ENCODE results near the gene BLACAT1.
A peak's percentile ranks its signal among the peaks of the same experiment; 100 is the strongest.
"Not testable (repeated sequence)": the region's sequence is repeated elsewhere in the genome, so short reads cannot be mapped to it uniquely, and the experiment has no call there.

Gene BLACAT1

DNA sequence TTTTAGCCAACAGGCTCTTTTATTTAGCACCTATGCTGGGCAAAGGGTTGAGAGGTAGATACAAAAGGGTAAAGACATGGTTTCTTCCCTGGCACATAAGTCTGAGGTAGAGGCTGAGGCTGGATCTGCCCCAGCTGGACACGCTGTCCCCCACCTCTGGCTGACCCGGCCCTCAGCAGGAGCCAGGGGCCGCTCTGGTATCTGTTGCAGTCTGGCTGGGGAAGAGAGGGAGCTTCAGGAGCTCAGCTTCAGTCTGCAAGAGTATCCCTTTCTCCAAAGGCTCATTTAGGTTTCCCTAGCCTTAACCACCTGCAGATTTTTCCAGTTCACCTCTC lies 14.2 kb downstream of the BLACAT1 start:
- no peak for DNase-seq (ENCODE audit: low spot score)

DNA sequence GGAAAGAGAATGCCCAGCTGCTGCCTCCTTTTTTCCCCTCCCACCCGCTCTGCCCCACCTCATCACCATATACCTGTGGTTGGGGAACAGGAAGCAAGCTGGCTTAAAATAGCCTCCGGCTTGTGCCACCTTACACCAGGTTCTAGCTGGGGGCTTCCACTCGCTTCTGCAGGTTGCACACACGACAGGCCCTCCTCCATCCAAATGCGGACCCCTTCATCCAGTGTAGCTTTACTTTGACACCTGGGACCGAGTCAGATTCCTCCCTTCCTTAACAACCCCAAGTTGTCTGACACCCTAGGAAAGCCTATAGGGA lies 14.6 kb downstream of the BLACAT1 start:
- no peak for DNase-seq (ENCODE audit: low spot score)

DNA sequence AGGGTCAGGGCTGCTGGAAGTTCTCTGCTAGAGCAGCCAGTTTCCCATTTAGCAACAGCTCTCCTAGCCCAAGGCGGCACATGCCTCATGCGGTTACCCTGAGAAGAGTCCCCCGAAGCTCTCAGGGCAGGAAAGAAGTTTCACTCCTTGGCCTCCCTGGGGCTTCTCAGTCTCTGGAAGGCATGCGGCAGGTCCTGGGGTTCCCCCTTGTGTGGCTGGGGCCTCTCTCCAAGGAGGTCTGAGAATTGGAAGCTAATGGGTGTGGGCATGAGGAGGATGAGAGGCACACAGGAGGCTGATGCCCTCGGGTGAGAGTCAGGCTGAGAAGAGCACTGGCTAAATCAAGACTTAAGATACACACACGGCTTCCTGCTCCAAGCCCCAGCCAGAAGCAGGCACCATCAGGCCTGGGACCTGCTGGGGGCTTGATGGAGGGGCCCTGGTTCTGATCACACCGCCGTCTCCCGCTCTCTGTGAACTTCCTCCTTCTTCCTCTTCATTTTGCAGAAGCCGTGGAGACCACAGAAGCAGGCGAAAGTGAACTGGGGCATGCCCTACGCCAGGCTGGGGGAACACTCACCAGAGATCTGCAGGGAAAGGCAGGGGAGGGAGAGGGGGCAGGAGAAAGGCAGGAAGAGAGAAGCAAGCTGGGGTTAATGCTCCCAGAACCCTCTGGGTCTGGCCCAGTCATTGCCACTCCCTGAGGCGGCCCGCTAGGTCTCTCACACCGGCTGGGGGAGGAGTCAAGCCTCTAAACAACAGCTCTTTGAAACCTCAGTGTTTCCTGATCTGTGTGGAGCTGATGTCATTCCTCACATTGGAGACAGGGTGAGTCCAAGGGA lies 15.1 kb downstream of the BLACAT1 start:
- DNase-seq (ENCODE audit: low spot score), result peak; percentile 99

GRCh38 chr1:205440121-205440475 lies 15.7 kb downstream of the BLACAT1 start:
- DNase-seq (ENCODE audit: low spot score), result no peak

GRCh38 chr1:205438213-205439158 lies 17.4 kb downstream of the BLACAT1 start:
- no peak for DNase-seq (ENCODE audit: low spot score)

DNA sequence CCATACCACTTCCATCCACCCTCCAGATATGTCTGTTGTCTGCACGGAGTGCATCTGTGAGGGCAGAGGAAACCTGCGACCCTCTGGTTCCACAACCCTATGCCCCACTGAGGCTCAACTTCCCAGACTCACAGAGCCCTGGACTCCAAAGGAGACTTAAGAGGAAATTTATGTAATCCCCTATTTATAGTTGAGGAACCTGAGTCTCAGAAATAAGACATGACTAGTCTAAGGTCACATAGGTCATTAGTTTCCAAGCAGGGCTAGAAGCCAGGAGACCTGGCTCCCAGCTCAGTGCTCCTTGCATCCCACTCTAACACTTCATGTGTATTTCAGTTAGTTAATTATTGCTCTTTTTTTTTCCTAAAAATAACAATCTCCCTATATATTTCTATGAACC lies 18.3 kb downstream of the BLACAT1 start:
- no peak for DNase-seq (ENCODE audit: low spot score)

- DNase-seq (ENCODE audit: low spot score), result no peak
These were observed 19.0 kb downstream of the BLACAT1 start for GRCh38 chr1:205436776-205437410.

GRCh38 chr1:205435578-205436573 lies 20.0 kb downstream of the BLACAT1 start:
- no peak for DNase-seq (ENCODE audit: low spot score)

DNA sequence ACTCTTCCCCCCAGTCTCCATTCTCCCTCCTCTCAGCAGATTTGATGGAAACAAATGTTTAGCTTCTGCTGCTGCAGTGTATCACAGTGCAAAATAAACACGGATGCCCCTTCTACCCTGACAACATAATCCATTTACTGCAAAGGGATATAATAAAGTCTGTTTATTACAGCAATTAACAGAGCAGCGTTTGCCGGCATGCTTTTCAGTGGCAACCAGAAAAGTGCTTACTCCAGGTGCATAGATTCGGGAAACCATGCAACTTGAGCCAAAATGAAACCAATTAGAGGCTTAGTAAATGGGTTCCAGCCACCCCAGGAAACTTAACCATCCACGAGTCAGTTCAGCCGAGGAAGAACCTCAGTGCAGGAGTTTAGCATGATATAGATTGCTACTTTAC lies 21.1 kb downstream of the BLACAT1 start:
- no peak for DNase-seq (ENCODE audit: low spot score)

GRCh38 chr1:205432692-205433091 lies 23.2 kb downstream of the BLACAT1 start:
- DNase-seq (ENCODE audit: low spot score), result not testable (repeated sequence)

GRCh38 chr1:205432116-205432515 lies 23.7 kb downstream of the BLACAT1 start:
- no peak for DNase-seq (ENCODE audit: low spot score)

- DNase-seq (ENCODE audit: low spot score), result no peak
These were observed 25.0 kb downstream of the BLACAT1 start for GRCh38 chr1:205430696-205431305.

DNA sequence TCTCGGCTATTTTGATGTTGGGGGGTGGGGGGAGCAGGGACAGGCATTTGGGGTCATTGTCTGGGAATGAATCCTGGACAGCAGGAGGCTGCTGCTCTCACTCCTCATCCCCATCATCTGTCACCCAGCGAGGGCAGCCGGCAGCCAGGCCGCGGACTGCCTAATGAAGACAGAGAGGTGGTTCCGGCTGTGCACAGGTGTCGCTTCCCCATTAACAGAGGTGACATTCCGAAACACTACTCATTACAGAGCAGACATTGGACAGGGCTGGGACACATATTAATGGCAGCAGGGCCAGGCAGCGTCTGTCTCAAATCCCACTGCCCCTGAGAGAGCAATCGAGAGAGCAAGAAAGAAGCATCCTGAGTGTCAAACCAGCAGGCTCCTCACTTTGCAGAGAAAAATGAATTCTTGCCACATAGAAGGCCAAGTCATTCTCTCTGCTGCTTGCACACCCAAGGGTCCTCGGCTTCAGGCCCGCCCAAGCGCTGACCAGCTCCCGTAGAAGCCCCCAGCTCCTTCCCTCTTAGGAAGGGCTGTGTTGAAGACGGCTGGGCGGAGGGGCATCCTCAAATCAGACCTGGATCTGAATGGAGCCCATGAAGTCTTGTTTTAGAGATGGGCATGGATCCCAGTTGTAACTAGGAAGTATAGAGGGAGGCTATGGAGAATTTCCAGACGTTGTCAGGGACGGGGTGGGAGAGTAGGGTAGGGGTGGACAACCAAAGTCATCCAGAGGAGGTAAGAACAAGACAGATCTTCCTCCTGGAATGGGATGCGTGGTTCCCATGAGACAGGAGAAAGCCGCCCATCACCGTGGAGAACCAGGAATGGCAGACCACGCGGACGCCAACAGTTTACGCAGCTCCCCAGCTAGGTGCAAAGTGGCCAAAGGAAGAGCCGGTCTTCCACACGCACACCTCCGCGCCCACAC lies 25.8 kb downstream of the BLACAT1 start:
- DNase-seq (ENCODE audit: low spot score), result no peak

- DNase-seq (ENCODE audit: low spot score), result no peak
These were observed 30.8 kb downstream of the BLACAT1 start for GRCh38 chr1:205424901-205425600.

DNA sequence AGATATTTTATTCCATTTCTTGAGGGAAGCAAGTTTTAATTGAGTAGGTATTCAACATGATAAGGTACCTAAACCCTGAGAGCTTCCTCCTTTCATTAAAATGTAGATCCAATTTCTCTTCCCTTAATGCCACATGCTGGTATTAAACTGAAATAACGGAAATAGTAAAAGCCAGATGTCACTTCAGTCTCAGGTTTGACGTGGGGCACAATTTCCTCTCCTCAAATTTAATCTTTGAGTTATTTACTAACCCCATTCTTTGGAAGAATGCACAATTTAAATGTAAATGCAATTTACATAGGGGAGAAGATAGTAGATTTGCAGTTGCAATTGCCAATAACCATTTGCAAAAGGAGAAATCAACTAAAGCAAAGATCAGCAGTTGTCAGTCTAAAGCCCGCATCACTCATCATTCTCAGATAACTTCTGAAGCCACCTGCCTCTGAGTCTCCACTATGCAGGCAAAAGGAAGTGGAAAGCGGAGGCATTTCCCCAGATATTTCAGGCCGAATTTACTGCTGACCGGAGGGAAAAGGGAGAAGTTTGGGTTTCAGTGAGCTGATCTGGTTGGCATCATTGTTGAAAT lies 31.9 kb downstream of the BLACAT1 start:
- DNase-seq (ENCODE audit: low spot score), result no peak

GRCh38 chr1:205422993-205423642 lies 32.7 kb downstream of the BLACAT1 start:
- DNase-seq (ENCODE audit: low spot score), result no peak

DNA sequence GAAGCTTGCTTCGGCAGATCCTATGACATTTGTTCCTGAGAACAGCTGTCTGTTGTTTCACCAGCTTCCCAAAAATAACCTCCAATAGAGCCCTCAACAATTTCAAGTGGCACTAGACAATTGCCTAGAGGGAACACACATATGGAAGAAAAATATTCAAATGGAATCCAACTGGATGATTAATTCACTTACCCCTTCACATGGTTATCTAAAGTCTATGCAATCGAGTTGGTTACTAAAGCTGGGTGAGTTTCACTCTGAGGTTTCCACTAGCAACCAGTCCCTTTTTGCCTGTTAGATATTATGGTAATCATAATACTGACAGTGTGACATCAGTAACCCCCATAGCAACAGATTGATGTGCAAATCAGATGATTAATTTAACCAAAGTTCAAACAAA lies 34.0 kb downstream of the BLACAT1 start, which contains the start of gene LEMD1:
LEMD1 (minus strand) TSS at position 259 of the 400 bp plus-strand sequence. CDS start 1,520 bp downstream, outside the sequence.
- no peak for DNase-seq (ENCODE audit: low spot score)

GRCh38 chr1:205420938-205421337 lies 34.9 kb downstream of the BLACAT1 start:
- DNase-seq (ENCODE audit: low spot score), result no peak

All from SW480 (cell line).